ENCODE measurements around the gene FLYWCH1. TPM values are rescaled to one million over a fixed set of nuclear protein-coding genes. Genes with fewer than 3 reads are reported as not detected.

Gene FLYWCH1
- total RNA-seq, 1 experiment from 2014 or later, result 32.6 TPM

DNA sequence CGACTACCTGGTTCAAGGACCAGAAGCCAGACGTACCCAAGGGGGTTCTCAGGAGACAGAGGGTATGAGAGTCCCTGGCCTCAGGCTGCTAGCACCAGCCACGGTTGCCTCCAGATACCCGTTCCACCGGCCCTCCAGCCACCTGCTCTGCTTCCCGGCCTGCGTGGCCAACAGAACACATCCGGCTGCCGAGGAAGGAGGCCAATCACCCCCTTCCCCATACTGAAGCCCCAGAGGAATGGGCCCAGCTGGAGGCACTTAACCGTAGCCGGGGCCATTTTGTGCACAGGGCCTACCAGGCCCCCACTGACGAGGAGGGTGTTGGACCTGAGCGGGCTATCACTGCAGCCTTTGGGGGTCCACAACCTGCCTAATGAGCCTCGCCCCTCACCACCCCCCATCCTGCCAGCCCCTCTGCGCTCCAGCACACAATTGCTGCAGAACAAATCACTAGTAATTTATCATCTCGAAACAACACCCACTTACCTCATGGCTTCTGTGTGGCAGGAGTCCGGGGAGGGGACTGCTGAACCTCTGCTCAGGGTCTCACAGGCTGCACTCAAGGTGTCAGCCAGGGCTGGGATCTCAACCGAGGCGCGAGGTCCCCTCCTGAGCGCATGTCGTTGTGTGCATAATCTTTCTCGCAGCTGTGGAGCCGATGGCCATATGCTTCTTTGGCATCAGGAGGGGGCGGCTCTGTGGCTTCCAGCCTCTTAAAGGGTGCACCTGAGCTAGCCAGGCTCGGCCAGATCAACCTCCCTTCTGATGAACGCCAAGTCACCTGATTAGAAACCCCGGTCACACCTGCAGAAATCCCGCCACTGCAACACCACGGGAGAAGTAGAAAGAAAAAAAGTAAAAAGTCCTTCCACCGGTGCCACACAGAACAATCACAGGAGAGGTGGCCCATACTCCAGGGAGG lies 42.2 kb downstream of the FLYWCH1 start (continued):
- TF ChIP-seq, protein P1, sequence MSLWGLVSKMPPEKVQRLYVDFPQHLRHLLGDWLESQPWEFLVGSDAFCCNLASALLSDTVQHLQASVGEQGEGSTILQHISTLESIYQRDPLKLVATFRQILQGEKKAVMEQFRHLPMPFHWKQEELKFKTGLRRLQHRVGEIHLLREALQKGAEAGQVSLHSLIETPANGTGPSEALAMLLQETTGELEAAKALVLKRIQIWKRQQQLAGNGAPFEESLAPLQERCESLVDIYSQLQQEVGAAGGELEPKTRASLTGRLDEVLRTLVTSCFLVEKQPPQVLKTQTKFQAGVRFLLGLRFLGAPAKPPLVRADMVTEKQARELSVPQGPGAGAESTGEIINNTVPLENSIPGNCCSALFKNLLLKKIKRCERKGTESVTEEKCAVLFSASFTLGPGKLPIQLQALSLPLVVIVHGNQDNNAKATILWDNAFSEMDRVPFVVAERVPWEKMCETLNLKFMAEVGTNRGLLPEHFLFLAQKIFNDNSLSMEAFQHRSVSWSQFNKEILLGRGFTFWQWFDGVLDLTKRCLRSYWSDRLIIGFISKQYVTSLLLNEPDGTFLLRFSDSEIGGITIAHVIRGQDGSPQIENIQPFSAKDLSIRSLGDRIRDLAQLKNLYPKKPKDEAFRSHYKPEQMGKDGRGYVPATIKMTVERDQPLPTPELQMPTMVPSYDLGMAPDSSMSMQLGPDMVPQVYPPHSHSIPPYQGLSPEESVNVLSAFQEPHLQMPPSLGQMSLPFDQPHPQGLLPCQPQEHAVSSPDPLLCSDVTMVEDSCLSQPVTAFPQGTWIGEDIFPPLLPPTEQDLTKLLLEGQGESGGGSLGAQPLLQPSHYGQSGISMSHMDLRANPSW (CRISPR knock-in tag; conservative IDR thresholded peaks at IDR 0.05; ENCODE audit: low read depth), result no peak
- TF ChIP-seq JUN (CRISPR knock-in tag; IDR thresholded peaks at IDR 0.05), result no peak
- TF ChIP-seq, protein P2, sequence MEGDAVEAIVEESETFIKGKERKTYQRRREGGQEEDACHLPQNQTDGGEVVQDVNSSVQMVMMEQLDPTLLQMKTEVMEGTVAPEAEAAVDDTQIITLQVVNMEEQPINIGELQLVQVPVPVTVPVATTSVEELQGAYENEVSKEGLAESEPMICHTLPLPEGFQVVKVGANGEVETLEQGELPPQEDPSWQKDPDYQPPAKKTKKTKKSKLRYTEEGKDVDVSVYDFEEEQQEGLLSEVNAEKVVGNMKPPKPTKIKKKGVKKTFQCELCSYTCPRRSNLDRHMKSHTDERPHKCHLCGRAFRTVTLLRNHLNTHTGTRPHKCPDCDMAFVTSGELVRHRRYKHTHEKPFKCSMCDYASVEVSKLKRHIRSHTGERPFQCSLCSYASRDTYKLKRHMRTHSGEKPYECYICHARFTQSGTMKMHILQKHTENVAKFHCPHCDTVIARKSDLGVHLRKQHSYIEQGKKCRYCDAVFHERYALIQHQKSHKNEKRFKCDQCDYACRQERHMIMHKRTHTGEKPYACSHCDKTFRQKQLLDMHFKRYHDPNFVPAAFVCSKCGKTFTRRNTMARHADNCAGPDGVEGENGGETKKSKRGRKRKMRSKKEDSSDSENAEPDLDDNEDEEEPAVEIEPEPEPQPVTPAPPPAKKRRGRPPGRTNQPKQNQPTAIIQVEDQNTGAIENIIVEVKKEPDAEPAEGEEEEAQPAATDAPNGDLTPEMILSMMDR (IDR thresholded peaks at IDR 0.05), result no peak
- no peak for TF ChIP-seq ZNF671 (CRISPR knock-in tag; IDR thresholded peaks at IDR 0.05)
- TF ChIP-seq SMAD3 (CRISPR knock-in tag; IDR thresholded peaks at IDR 0.05; ENCODE audit: borderline replicate concordance), result no peak
- TF ChIP-seq, protein P3, sequence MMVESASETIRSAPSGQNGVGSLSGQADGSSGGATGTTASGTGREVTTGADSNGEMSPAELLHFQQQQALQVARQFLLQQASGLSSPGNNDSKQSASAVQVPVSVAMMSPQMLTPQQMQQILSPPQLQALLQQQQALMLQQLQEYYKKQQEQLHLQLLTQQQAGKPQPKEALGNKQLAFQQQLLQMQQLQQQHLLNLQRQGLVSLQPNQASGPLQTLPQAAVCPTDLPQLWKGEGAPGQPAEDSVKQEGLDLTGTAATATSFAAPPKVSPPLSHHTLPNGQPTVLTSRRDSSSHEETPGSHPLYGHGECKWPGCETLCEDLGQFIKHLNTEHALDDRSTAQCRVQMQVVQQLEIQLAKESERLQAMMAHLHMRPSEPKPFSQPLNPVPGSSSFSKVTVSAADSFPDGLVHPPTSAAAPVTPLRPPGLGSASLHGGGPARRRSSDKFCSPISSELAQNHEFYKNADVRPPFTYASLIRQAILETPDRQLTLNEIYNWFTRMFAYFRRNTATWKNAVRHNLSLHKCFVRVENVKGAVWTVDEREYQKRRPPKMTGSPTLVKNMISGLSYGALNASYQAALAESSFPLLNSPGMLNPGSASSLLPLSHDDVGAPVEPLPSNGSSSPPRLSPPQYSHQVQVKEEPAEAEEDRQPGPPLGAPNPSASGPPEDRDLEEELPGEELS (CRISPR knock-in tag; IDR thresholded peaks at IDR 0.05), result no peak

DNA sequence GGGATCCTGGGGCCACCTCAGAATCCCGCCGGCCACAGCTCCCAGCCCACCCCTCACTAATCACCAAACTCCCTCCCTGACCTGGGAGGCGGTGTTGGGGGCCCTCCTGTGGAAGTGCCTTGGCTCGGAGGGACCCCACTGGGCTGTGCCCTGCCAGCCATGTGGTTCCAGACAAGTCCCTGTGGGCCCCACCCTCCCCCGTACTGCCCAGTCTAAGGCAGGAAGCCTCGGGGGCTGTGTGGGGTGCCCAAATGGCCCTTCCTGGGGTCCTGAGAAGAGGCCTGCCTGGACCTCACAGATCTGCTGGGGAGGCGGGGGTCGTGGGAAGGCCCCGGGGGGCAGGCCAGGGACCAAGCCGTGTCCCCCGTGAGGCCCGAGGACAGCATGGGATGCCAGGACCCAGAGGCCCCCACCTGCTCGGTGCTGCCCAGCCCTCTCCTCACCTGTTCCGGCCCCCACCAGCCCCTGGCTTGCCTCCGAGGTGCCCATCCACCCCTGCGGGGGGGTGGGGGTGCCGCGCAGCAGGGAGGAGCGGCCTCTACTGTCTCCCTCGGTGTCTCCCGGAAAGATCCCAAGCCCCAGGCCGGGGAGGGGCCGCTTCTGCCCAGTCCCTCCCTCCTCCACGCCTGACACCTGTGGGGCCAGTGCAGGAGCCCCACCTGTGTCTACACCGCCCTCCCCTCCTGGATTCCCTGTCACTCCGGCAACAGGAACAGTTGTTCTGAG lies 43.1 kb downstream of the FLYWCH1 start:
- ChIA-PET POLR2A (interaction anchor here (1.6 kb wide), 1 partner anchor 10 kb away, joined by 4 read pairs; the partner anchor contains the start of gene KREMEN2), CTCF (interaction anchor here (2.2 to 2.6 kb wide), 2 partner anchors 10 to 28 kb away, joined by 10 to 11 read pairs; partner anchors contain the start of gene KREMEN2)
- no peak overlapping the region for H3K4me3 Mint-ChIP-seq
- no peaks in the 10 kb centered on the region; the same call in 1 of the 2 replicates for H3K27me3 Mint-ChIP-seq (ENCODE audit: low read depth)
- H3K9me3 Mint-ChIP-seq, result no peaks in the 10 kb centered on the region
- no peak overlapping the region; the same call in 1 of the 2 replicates for H3K27ac Mint-ChIP-seq
- H3K36me3 Mint-ChIP-seq, result no peaks in the 10 kb centered on the region
- peaks cover 26% of the 10 kb centered on the region for H3K4me1 Mint-ChIP-seq
- no peak for ATAC-seq
- DNase-seq (ENCODE audit: low spot score), result no peak
- TF ChIP-seq, protein P1 (CRISPR knock-in tag; conservative IDR thresholded peaks at IDR 0.05; ENCODE audit: low read depth), result no peak
- TF ChIP-seq SMAD3 (CRISPR knock-in tag; IDR thresholded peaks at IDR 0.05; ENCODE audit: borderline replicate concordance), result no peak
- TF ChIP-seq FOXK1 (CRISPR knock-in tag; IDR thresholded peaks at IDR 0.05), result no peak
- TF ChIP-seq, protein P4, sequence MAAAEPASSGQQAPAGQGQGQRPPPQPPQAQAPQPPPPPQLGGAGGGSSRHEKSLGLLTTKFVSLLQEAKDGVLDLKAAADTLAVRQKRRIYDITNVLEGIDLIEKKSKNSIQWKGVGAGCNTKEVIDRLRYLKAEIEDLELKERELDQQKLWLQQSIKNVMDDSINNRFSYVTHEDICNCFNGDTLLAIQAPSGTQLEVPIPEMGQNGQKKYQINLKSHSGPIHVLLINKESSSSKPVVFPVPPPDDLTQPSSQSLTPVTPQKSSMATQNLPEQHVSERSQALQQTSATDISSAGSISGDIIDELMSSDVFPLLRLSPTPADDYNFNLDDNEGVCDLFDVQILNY (CRISPR knock-in tag; IDR thresholded peaks at IDR 0.05), result no peak
- TF ChIP-seq, protein P5, sequence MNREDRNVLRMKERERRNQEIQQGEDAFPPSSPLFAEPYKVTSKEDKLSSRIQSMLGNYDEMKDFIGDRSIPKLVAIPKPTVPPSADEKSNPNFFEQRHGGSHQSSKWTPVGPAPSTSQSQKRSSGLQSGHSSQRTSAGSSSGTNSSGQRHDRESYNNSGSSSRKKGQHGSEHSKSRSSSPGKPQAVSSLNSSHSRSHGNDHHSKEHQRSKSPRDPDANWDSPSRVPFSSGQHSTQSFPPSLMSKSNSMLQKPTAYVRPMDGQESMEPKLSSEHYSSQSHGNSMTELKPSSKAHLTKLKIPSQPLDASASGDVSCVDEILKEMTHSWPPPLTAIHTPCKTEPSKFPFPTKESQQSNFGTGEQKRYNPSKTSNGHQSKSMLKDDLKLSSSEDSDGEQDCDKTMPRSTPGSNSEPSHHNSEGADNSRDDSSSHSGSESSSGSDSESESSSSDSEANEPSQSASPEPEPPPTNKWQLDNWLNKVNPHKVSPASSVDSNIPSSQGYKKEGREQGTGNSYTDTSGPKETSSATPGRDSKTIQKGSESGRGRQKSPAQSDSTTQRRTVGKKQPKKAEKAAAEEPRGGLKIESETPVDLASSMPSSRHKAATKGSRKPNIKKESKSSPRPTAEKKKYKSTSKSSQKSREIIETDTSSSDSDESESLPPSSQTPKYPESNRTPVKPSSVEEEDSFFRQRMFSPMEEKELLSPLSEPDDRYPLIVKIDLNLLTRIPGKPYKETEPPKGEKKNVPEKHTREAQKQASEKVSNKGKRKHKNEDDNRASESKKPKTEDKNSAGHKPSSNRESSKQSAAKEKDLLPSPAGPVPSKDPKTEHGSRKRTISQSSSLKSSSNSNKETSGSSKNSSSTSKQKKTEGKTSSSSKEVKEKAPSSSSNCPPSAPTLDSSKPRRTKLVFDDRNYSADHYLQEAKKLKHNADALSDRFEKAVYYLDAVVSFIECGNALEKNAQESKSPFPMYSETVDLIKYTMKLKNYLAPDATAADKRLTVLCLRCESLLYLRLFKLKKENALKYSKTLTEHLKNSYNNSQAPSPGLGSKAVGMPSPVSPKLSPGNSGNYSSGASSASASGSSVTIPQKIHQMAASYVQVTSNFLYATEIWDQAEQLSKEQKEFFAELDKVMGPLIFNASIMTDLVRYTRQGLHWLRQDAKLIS (CRISPR knock-in tag; IDR thresholded peaks at IDR 0.05; ENCODE audit: borderline replicate concordance), result no peak
- TF ChIP-seq NR3C1 (CRISPR knock-in tag; conservative IDR thresholded peaks at IDR 0.05; ENCODE audit: low read depth), result no peak
- no peak for TF ChIP-seq TEAD4 (CRISPR knock-in tag; IDR thresholded peaks at IDR 0.05)
- no peak for TF ChIP-seq CREM (CRISPR knock-in tag; IDR thresholded peaks at IDR 0.05)

Measured in WTC11 (cell line).